Measurements from ENCODE around the gene SERPINF2.

SERPINF2 gene

GRCh38 chr17:1754430-1755112 is 11.9 kb downstream of the SERPINF2 start:
- no peak overlapping the region for H3K27ac Mint-ChIP-seq
- H3K4me1 Mint-ChIP-seq: peaks cover 47% of the 10 kb centered on the region
- no peak overlapping the region for H3K4me3 Mint-ChIP-seq
- no peak for TF ChIP-seq CTCF (IDR thresholded peaks at IDR 0.05)
- no peaks in the 10 kb centered on the region for H3K36me3 Mint-ChIP-seq (ENCODE audit: low read depth)
- H3K9me3 Mint-ChIP-seq: no peaks in the 10 kb centered on the region
- no peak for DNase-seq
- H3K27me3 Mint-ChIP-seq (ENCODE audit: low read depth, poor library complexity): peaks cover 14% of the 10 kb centered on the region

DNA sequence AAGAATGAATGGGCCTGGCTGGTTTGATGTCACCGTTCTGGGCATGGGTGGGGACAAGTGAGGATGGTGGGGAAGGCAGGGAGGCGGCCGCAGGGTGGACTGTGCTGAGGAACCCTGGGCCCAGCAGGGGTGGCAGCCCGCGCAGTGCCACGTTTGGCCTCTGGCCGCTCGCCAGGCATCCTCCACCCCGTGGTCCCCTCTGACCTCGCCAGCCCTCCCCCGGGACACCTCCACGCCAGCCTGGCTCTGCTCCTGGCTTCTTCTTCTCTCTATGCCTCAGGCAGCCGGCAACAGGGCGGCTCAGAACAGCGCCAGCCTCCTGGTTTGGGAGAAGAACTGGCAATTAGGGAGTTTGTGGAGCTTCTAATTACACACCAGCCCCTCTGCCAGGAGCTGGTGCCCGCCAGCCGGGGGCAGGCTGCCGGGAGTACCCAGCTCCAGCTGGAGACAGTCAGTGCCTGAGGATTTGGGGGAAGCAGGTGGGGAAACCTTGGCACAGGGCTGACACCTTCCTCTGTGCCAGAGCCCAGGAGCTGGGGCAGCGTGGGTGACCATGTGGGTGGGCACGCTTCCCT is 12.7 kb downstream of the SERPINF2 start:
- Mint-ChIP-seq H3K27me3 (ENCODE audit: low read depth, poor library complexity) (peaks cover 13% of the 10 kb centered on the region), H3K36me3 (ENCODE audit: low read depth) (no peaks in the 10 kb centered on the region), H3K4me1 (peaks cover 50% of the 10 kb centered on the region), H3K9me3 (no peaks in the 10 kb centered on the region), H3K27ac (no peak overlapping the region), H3K4me3 (no peak overlapping the region)
- no peak for DNase-seq
- TF ChIP-seq CTCF (IDR thresholded peaks at IDR 0.05): no peak

DNA sequence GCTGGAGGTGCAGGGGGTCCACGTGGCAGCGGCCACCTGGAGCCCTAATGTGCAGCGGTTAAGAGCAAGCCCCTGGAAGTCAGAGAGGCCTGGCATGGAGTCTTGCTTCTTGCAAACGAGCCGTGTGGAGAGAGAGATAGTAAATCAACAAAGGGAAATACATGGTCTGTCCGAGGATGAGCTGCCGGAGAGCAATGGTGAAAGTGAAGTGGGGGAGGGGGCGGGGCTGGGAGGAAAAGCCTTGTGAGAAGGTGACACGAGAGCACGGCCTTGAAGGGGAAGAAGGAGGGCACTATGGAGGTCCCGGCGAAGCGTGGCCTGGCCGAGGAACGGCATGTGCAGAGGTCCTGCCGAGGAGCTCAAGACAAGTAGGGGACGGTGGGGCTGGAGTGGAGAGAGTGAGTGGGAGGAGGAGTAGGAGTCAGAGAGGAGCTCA is 13.2 kb downstream of the SERPINF2 start:
- Mint-ChIP-seq H3K27ac (peak overlapping the region; percentile 34), H3K4me3 (no peak overlapping the region), H3K9me3 (no peaks in the 10 kb centered on the region), H3K4me1 (peaks cover 52% of the 10 kb centered on the region), H3K36me3 (ENCODE audit: low read depth) (no peaks in the 10 kb centered on the region), H3K27me3 (ENCODE audit: low read depth, poor library complexity) (peaks cover 13% of the 10 kb centered on the region)
- TF ChIP-seq CTCF (IDR thresholded peaks at IDR 0.05): no peak
- DNase-seq: peak; percentile 51

- DNase-seq: no peak
- Mint-ChIP-seq H3K27ac (no peak overlapping the region), H3K4me1 (peaks cover 69% of the 10 kb centered on the region), H3K36me3 (ENCODE audit: low read depth) (no peaks in the 10 kb centered on the region), H3K27me3 (ENCODE audit: low read depth, poor library complexity) (peaks cover 13% of the 10 kb centered on the region), H3K4me3 (no peak overlapping the region), H3K9me3 (no peaks in the 10 kb centered on the region)
- no peak for TF ChIP-seq CTCF (IDR thresholded peaks at IDR 0.05)
These were observed 16.1 kb downstream of the SERPINF2 start for GRCh38 chr17:1758807-1759206.

DNA sequence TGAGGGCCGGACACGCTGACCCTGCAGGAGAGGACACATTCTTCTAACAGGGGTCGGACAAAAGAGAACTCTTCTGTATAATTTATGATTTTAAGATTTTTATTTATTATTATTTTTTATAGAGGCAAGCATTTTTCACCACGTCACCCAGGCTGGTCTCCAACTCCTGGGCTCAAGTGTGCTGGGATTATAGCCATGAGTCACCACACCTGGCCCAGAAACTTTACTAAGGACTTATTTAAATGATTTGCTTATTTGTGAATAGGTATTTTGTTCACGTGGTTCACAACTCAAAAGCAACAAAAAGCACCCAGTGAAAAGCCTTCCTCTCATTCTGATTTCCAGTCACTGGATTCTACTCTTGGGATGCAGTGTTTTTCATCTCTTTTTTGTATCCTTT is 16.9 kb downstream of the SERPINF2 start:
- peaks cover 13% of the 10 kb centered on the region for H3K27me3 Mint-ChIP-seq (ENCODE audit: low read depth, poor library complexity)
- no peak overlapping the region for H3K27ac Mint-ChIP-seq
- no peak for DNase-seq
- H3K36me3 Mint-ChIP-seq (ENCODE audit: low read depth): peaks cover 3% of the 10 kb centered on the region
- H3K4me3 Mint-ChIP-seq: no peak overlapping the region
- H3K4me1 Mint-ChIP-seq: peaks cover 72% of the 10 kb centered on the region
- no peaks in the 10 kb centered on the region for H3K9me3 Mint-ChIP-seq
- TF ChIP-seq CTCF (IDR thresholded peaks at IDR 0.05): no peak

Measured in nephron progenitor cell (in vitro differentiated cells).